Spinal cord (tissue), 10 donors: ENCODE measurements around the gene HMGCR. TPM values are rescaled to one million over a fixed set of nuclear protein-coding genes. Genes with fewer than 3 reads are reported as not detected.
A peak's percentile ranks its signal among the peaks of the same experiment; 100 is the strongest.

Experiments
- DNase-seq, 6 donors: peaks; one replicate each; pipeline versions ENCODE4 v3.0.0 to v3.0.0-alpha.2; 2013 to 2015; ENCODE audit warnings: low spot score in 6 of 6, low read depth in 4 of 6
- H3K27ac ChIP-seq: one replicate; pipeline ENCODE4 v1.5.1; 2013; ENCODE audit warnings: low read depth, low read length, control low read depth
- H3K27me3 ChIP-seq: one replicate; pipeline ENCODE4 v1.6.1; 2013; ENCODE audit warnings: low read length; ENCODE audit not compliant: control insufficient read depth, insufficient read depth
- H3K36me3 ChIP-seq: one replicate; pipeline ENCODE4 v1.6.1; 2013; ENCODE audit warnings: low read length; ENCODE audit not compliant: control insufficient read depth, insufficient read depth
- H3K4me1 ChIP-seq: one replicate; pipeline ENCODE4 v1.6.1; 2013; ENCODE audit warnings: low read length; ENCODE audit not compliant: control insufficient read depth, insufficient read depth
- H3K4me3 ChIP-seq: one replicate; pipeline ENCODE4 v1.5.1; 2013; ENCODE audit warnings: low read depth, low read length, control low read depth
- H3K9me3 ChIP-seq: one replicate; pipeline ENCODE4 v1.6.1; 2013; ENCODE audit warnings: low read length; ENCODE audit not compliant: control insufficient read depth, insufficient read depth
- WGBS: methylation state at CpG from one replicate; pipeline ENCODE4 v1.1.5; 2013; ENCODE audit warnings: missing lambda C conversion rate; ENCODE audit not compliant: insufficient coverage; 5-methylcytosine and 5-hydroxymethylcytosine counted together
- polyA plus RNA-seq, 2 donors: library from polyadenylated mRNA; unstranded; fragments of 120-200 nt; gene quantifications; one replicate each; pipeline ENCODE4 v1.2.1, GENCODE V29; 2013; ENCODE audit not compliant: insufficient read length in 2 of 2
- total RNA-seq, 2 donors: library from RNA; depleted of rRNA in 1 of 2; stranded (reverse); fragments of 120-200 nt in 1 of 2; fragments of >200 nt in 1 of 2; gene quantifications; one replicate each; pipeline versions ENCODE4 v1.2.3 to v1.2.4, GENCODE V29; 2013 to 2014
- donor health status: healthy.

The HMGCR gene
- total and polyA plus RNA-seq, 4 donors, result 67.7 to 263 (median 128) TPM

DNA sequence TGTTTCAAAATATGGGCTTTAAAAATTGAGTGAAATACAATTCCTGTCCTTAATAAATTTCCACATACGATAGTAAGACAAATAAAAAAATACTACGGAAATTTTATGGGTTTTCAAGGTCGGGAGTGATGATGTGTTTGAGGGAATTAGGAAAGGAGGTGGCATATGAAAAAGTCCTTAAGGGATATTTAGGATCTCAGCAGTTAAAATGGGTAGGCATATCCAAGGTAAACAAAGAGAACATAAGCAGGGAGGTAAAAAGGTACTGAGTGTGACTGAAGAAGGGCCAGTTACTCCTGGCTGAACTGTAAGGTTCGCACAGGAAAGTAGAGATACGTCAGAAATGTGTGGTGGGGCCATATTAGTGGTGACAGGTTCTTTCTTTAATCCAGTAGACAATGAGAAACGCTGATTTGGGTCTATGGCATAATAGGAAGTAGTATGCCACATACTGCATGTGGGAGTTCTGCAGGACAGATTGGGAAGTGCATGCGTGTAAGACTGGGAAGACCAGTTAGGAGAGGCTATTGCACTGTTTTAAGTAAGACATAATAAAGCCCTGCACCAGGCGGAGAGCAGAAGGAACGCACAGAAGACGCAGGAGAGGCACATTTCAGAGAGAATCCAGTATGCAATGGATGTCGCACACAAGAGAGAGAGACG lies 937 bp upstream of the HMGCR start:
- H3K27ac ChIP-seq, result peak overlapping the region; percentile 94
- DNase-seq, result peak; percentile 56 to 96 (median 64)
- no peaks in the 10 kb centered on the region for H3K4me1 ChIP-seq
- H3K4me3 ChIP-seq, result peak overlapping the region; percentile 97
- no peaks in the 10 kb centered on the region for H3K27me3 ChIP-seq
- WGBS, result 6% methylated on average over 11 of the region's 12 CpGs
- no peaks in the 10 kb centered on the region for H3K36me3 ChIP-seq
- H3K9me3 ChIP-seq, result no peaks in the 10 kb centered on the region

DNA sequence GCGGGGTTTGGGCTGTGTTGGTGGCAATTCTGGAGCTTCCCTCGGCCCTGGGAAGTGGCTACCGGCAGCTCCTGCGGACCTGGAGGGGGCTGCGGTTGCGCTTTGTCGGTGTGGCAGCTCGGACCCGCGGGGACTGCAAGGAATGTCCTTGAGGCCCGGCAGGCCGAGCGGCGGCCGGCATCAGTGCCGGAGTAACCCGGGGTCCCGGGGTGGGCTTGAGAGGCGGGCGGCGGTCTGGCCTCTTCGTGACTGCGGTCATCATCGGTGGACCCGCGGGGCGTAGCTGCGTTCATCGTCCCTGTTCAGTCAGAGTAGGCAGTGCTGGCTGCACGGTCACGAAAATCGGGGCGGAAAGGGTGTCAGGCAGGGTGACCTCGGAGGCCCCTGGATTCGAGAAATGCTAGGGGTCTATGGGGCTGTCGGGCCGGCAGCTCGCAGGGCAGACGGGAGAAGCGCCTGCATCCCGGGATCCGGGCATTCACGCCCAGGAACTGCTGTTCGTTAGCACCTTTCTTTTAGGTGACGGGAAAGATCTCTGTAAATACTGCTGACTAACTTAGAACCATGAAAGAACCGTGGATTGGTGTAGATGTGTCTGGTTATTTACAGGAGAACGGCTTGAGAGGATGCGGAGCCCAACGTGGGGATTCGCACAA lies 474 bp downstream of the HMGCR start:
- H3K36me3 ChIP-seq, result no peaks in the 10 kb centered on the region
- peak overlapping the region; percentile 97 for H3K4me3 ChIP-seq
- H3K4me1 ChIP-seq, result no peaks in the 10 kb centered on the region
- no peaks in the 10 kb centered on the region for H3K27me3 ChIP-seq
- 0% methylated on average over 44 of the region's 50 CpGs for WGBS
- peak in 2 of 6 donors; percentile 12 to 56 for DNase-seq
- no peaks in the 10 kb centered on the region for H3K9me3 ChIP-seq
- peak overlapping the region; percentile 94 for H3K27ac ChIP-seq

DNA sequence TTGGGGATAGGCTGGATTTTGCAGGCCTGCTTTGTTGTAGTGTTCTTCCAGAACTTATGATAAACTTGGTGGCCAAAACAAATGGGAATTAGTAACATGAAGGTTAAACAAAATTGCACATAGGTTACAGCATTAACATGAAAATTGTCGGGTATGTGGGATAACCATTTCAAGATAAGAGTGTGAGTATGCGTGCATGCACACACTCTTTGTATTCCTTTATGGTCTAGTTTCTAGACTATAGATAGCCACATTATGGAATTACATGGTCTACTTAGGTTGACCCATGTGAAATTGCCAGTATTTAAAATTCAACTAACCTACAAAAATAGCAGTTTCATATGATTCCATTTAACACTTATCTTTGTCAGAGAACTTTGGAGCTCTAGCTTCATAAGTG lies 1.4 kb downstream of the HMGCR start:
- H3K27ac ChIP-seq, result peak overlapping the region; percentile 94

DNA sequence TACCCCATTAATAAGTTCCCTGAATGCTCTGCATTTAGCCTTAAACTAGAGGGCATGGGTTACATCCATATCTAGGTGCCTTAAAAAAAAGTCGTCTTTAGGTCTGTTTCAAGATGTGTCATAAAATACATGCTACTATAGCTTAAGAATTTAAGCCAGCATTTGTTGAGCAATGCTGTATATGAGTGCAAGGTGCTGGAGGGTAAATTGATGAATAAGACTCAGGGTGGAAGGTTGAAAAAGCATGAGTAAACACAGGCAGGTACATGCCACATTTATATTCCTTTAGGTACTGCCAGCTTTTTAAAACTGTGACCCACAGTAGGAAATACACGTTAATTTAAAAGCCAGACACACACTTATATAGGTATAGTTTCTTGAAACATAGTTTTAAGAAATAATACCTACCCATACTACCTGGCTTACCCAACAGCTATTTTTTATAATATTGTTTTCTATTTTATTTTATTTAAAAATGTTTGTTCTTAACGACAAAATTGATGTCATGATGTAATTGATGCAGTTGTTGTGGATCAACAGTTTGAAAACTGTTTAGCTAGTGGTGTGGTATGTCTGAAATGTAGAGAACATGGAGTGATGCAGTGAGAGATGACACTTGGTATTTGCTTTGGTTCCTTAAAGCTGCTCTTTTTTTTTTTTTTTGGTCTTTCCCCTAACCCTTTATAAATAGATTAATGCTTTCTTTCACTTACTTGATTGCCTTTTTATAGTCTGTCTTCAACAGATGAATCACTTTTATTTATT lies 3.9 kb downstream of the HMGCR start:
- WGBS, result no CpG with 5 or more reads among the region's 3 CpGs
- H3K27me3 ChIP-seq, result no peaks in the 10 kb centered on the region
- H3K9me3 ChIP-seq, result no peaks in the 10 kb centered on the region
- no peak for DNase-seq
- H3K4me1 ChIP-seq, result no peaks in the 10 kb centered on the region
- no peak overlapping the region for H3K4me3 ChIP-seq
- H3K36me3 ChIP-seq, result peaks cover 12% of the 10 kb centered on the region
- H3K27ac ChIP-seq, result no peak overlapping the region

More for the DNA sequence above, 1.4 kb downstream of the HMGCR start:
- Histone ChIP-seq H3K9me3 (no peaks in the 10 kb centered on the region), H3K27me3 (no peaks in the 10 kb centered on the region), H3K36me3 (peaks cover 6% of the 10 kb centered on the region), H3K4me1 (no peaks in the 10 kb centered on the region), H3K4me3 (peak overlapping the region; percentile 97)
- DNase-seq, result no peak
- WGBS, result no CpG with 5 or more reads among the region's 2 CpGs

DNA sequence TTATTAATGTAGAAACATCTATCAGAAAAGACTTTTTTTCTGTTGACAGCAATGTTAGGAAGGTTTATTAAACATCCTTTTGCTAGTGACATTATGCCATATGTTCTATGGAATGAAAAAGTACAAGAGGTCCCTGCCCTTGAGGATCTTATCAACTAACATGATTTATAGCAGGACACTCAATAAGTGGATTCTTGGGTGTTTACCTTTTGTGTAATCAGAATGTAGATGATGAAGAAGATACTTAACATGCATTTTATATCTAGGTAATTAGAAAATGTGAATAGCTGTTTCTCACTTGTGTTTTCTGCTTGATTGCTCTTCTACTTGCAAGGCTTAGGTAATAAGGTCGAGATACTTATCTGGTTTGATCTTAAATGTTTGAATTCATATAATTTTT lies 4.9 kb downstream of the HMGCR start:
- H3K27me3 ChIP-seq, result no peaks in the 10 kb centered on the region
- no CpG with 5 or more reads among the region's 1 CpG for WGBS

DNA sequence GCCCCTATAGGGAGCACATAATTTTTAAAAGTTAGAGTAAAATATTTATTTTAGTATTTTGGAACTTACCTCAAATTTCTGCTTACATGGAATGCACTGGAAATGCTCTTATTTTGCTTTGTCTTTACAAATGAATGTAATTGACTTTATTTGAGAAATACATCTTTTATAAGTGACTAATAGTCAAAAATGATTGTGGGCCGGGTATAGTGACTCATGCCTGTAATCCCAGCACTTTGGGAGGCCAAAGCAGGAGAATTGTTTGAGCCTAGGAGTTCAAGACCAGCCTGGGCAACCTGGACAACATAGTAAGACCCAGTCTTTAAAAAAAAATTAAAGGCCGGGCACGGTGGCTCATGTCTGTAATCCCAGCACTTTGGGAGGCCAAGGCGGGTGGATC lies 5.8 kb downstream of the HMGCR start:
- 100% methylated on average over 2 of the region's 4 CpGs for WGBS
- Histone ChIP-seq H3K9me3 (no peaks in the 10 kb centered on the region), H3K36me3 (peaks cover 20% of the 10 kb centered on the region), H3K4me3 (no peak overlapping the region), H3K4me1 (no peaks in the 10 kb centered on the region), H3K27me3 (no peaks in the 10 kb centered on the region), H3K27ac (no peak overlapping the region)
- no peak for DNase-seq

More for the DNA sequence above, 4.9 kb downstream of the HMGCR start:
- no peaks in the 10 kb centered on the region for H3K4me1 ChIP-seq
- H3K9me3 ChIP-seq, result no peaks in the 10 kb centered on the region
- H3K4me3 ChIP-seq, result no peak overlapping the region
- DNase-seq, result no peak
- peaks cover 20% of the 10 kb centered on the region for H3K36me3 ChIP-seq
- no peak overlapping the region for H3K27ac ChIP-seq

DNA sequence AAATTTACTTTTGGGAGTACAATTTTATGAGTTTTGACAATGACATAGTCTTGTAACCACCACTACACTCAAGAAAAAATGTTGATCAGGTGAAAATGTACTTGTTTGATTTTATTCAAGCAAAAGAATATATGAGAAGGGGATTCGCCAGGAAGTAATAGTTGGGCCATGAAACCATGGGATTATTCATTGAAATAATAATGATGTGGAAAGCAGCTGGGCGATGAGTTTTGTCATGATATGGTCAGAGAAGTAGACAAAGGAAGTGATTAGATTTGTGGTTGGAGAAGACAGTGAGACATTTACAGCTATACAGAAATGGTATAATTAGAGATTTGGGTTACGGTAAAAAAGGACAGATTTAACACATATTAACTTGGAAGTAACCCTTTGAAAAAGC lies 11.2 kb downstream of the HMGCR start:
- WGBS, result 88% methylated on average over 2 of the region's 3 CpGs
- H3K9me3 ChIP-seq, result no peaks in the 10 kb centered on the region
- DNase-seq, result no peak
- no peak overlapping the region for H3K27ac ChIP-seq
- H3K4me3 ChIP-seq, result no peak overlapping the region
- no peaks in the 10 kb centered on the region for H3K27me3 ChIP-seq
- no peaks in the 10 kb centered on the region for H3K4me1 ChIP-seq
- H3K36me3 ChIP-seq, result peaks cover 25% of the 10 kb centered on the region

DNA sequence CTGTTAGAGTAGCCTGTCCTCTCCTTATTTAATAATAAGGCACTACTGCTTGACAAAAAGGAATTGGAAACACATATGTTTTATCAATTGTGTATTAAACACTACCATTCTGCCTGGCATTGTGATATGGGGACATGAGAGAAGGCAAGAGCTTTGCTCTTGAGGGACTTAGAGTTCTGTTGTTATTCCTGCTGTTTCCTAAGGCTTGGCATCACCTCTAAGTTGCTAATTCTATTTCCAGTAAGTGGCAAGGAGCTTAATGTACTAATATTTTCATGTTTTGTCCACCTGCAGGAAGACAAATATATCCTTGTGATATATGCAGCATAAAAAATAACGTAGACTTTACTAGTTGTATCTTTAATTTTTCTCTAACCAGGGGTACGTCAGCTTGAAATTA lies 12.6 kb downstream of the HMGCR start:
- peaks cover 21% of the 10 kb centered on the region for H3K36me3 ChIP-seq
- H3K27ac ChIP-seq, result no peak overlapping the region
- H3K4me1 ChIP-seq, result no peaks in the 10 kb centered on the region
- DNase-seq, result no peak
- no CpG with 5 or more reads among the region's 2 CpGs for WGBS
- H3K9me3 ChIP-seq, result no peaks in the 10 kb centered on the region
- no peak overlapping the region for H3K4me3 ChIP-seq
- H3K27me3 ChIP-seq, result no peaks in the 10 kb centered on the region

DNA sequence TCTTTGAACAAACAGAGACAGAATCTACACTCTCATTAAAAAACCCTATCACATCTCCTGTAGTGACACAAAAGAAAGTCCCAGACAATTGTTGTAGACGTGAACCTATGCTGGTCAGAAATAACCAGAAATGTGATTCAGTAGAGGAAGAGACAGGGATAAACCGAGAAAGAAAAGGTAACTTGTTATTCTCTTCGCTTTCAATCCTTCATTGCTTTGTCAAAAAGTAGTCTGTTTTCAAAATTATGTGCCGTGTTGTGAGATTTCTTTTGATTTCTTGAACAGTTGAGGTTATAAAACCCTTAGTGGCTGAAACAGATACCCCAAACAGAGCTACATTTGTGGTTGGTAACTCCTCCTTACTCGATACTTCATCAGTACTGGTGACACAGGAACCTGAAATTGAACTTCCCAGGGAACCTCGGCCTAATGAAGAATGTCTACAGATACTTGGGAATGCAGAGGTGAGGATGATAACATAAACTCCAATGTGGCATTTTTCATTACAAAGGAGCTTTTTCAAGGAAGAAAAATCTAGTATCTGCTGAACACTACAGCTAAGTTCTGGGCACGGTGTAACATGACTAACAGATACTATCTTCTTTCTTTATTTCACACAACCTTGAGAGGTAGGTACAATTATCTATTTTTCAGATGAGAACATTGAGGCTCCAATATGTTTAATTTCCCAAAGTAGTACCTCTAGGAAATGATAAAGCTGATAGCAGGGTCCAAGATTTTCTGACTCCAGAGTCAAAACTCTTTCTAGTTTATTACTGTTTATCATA lies 14.3 kb downstream of the HMGCR start:
- no peaks in the 10 kb centered on the region for H3K4me1 ChIP-seq
- H3K27ac ChIP-seq, result no peak overlapping the region
- no peak for DNase-seq
- no peaks in the 10 kb centered on the region for H3K9me3 ChIP-seq
- peaks cover 23% of the 10 kb centered on the region for H3K36me3 ChIP-seq
- no peaks in the 10 kb centered on the region for H3K27me3 ChIP-seq
- 94% methylated on average over 2 of the region's 7 CpGs for WGBS
- H3K4me3 ChIP-seq, result no peak overlapping the region
